Sigmoid colon (tissue), 4 donors: ENCODE data around the gene MOGAT2.

Source experiments
- EP300 ChIP-seq, 4 donors: sonication (generic); formaldehyde crosslinking; IDR thresholded peaks; one replicate each; pipeline ENCODE4 v1.6.1; 2017; ENCODE audit warnings: antibody characterized with exemption in 4 of 4
- POLR2AphosphoS5 ChIP-seq, 4 donors: sonication (generic); formaldehyde crosslinking; IDR thresholded peaks; one replicate each; pipeline ENCODE4 v1.6.1; 2017; ENCODE audit warnings: antibody characterized with exemption in 4 of 4
- TF ChIP-seq, protein P1 (sequence below), 4 experiments: fragments of 450-650 bp in 3 of 4; fragments of 200-600 bp in 1 of 4; IDR thresholded peaks; one replicate each; pipeline ENCODE4 v1.5.1; 2016 to 2019; ENCODE audit warnings: antibody characterized with exemption in 4 of 4, mild to moderate bottlenecking in 3 of 4, moderate library complexity in 2 of 4

DNA sequence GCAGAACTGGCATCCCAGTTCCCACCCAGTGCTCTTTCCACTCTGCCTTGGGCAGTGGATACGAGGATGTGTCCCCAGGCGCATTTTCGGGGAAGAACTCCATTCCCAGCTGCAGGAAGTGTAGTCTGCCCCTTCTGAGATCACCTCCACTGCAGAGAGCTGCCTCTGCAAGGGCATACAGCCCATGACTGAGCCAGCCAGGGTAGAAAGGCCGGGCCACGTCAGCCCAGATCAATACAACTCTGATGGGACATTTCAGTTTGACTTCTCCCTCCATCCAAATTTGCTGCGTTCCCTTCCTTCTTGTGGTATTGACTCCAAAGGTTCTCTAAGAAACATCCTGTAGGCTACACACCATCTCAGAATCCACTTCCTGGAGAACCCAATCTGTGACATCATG is 19.7 kb downstream of the MOGAT2 start:
- TF ChIP-seq EP300 (IDR thresholded peaks at IDR 0.05) (no peak), POLR2AphosphoS5 (IDR thresholded peaks at IDR 0.05) (no peak)
- TF ChIP-seq, protein P1, sequence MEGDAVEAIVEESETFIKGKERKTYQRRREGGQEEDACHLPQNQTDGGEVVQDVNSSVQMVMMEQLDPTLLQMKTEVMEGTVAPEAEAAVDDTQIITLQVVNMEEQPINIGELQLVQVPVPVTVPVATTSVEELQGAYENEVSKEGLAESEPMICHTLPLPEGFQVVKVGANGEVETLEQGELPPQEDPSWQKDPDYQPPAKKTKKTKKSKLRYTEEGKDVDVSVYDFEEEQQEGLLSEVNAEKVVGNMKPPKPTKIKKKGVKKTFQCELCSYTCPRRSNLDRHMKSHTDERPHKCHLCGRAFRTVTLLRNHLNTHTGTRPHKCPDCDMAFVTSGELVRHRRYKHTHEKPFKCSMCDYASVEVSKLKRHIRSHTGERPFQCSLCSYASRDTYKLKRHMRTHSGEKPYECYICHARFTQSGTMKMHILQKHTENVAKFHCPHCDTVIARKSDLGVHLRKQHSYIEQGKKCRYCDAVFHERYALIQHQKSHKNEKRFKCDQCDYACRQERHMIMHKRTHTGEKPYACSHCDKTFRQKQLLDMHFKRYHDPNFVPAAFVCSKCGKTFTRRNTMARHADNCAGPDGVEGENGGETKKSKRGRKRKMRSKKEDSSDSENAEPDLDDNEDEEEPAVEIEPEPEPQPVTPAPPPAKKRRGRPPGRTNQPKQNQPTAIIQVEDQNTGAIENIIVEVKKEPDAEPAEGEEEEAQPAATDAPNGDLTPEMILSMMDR (IDR thresholded peaks at IDR 0.05) = no peak
